ENCODE data around the gene HDAC9. TPM values are rescaled to one million over a fixed set of nuclear protein-coding genes. Genes with fewer than 3 reads are reported as not detected.
A peak's percentile ranks its signal among the peaks of the same experiment; 100 is the strongest.

HDAC9 gene
- total and polyA plus RNA-seq, 4 donors: 2.2 to 41.0 (median 4.1) TPM

DNA sequence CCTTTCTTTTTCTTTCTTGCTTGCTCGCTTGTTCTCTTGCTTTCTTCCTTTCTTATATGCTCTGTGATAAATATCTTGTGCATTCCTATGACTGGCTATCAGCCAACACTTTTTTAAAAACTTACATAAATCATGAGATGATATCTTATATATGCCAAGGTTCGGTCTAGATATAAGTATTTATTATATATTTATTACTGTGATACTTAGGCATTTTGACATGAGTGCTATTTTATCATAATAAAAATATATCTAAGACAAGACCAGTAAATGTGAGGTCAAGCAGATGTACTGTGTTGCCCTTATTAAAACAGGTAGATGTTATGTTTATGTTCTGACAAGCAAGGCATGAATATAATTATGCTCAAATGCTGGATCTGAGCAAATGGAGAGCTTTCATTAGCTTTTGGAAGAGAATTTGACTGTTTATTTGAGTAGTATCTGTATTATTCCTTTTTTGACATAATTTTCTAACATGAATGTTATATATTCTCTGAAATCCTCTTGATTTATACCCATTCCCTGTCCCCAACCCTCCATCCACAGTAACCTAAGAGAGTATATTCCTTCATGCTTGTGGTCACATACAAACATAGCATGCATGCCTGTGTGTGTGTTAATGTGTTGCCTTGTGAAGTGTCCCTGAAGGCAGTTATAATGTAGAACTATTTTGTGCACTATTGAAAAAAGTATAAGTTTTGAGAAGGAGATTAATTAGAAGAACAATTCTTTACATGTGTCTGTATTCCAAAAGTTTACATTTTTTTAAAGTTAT lies 158.0 kb downstream of the HDAC9 start:
- H3K9ac ChIP-seq (ENCODE audit: insufficient read depth in 1 of 2, low read length in 2 of 2): no peak overlapping the region
- no peaks in the 10 kb centered on the region for H3K36me3 ChIP-seq (ENCODE audit: control insufficient read depth in 4 of 4, insufficient read depth in 4 of 4, low read length in 4 of 4)
- H3K27me3 ChIP-seq (ENCODE audit: control insufficient read depth in 3 of 3, insufficient read depth in 3 of 3, low read length in 2 of 3): no peaks in the 10 kb centered on the region
- no peak for ATAC-seq (ENCODE audit: insufficient read depth, low FRiP score)
- H3K27ac ChIP-seq (ENCODE audit: low read depth in 1 of 2, low read length in 1 of 2): no peak overlapping the region
- TF ChIP-seq, protein P1, sequence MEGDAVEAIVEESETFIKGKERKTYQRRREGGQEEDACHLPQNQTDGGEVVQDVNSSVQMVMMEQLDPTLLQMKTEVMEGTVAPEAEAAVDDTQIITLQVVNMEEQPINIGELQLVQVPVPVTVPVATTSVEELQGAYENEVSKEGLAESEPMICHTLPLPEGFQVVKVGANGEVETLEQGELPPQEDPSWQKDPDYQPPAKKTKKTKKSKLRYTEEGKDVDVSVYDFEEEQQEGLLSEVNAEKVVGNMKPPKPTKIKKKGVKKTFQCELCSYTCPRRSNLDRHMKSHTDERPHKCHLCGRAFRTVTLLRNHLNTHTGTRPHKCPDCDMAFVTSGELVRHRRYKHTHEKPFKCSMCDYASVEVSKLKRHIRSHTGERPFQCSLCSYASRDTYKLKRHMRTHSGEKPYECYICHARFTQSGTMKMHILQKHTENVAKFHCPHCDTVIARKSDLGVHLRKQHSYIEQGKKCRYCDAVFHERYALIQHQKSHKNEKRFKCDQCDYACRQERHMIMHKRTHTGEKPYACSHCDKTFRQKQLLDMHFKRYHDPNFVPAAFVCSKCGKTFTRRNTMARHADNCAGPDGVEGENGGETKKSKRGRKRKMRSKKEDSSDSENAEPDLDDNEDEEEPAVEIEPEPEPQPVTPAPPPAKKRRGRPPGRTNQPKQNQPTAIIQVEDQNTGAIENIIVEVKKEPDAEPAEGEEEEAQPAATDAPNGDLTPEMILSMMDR (IDR thresholded peaks at IDR 0.05; ENCODE audit: control extremely low read depth, extremely low read depth): no peak
- WGBS, 2 donors: 79 to 81% methylated on average over 2 of the region's 2 CpGs
- peaks cover 0 to 3% (median 0%) of the 10 kb centered on the region in 5 donors for H3K4me1 ChIP-seq (ENCODE audit: control insufficient read depth in 5 of 5, insufficient read depth in 5 of 5, low read length in 5 of 5)
- no peaks in the 10 kb centered on the region for H3K9me3 ChIP-seq (ENCODE audit: control insufficient read depth in 4 of 4, insufficient read depth in 3 of 4, low read length in 3 of 4)
- H3K4me3 ChIP-seq: no peak overlapping the region
- no peak for DNase-seq

DNA sequence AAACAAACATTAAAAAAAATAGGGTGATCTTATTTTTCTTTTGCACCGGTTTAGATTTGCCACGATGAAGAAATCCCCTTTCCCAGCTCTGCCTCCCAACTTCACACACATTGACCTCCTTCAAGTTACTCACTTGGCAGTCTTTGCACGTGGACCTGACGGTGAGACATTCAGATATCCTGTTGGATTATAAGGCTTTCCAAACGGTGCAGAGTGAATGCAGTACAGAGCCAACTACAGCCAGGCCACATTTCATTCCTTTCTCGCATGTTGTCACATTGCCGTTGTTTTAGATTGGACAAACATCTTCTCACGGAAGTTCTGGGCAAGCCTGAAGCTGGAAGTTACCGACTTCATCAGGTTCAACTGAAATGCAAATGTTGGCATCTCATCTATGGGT lies 159.2 kb downstream of the HDAC9 start:
- Histone ChIP-seq H3K27ac (ENCODE audit: low read depth in 1 of 2, low read length in 1 of 2) (no peak overlapping the region), H3K9me3 (ENCODE audit: control insufficient read depth in 4 of 4, insufficient read depth in 3 of 4, low read length in 3 of 4) (no peaks in the 10 kb centered on the region), H3K4me3 (no peak overlapping the region), H3K9ac (ENCODE audit: insufficient read depth in 1 of 2, low read length in 2 of 2) (no peak overlapping the region), H3K36me3 (ENCODE audit: control insufficient read depth in 4 of 4, insufficient read depth in 4 of 4, low read length in 4 of 4) (no peaks in the 10 kb centered on the region), H3K4me1 (ENCODE audit: control insufficient read depth in 5 of 5, insufficient read depth in 5 of 5, low read length in 5 of 5) (peaks cover 0 to 3% (median 0%) of the 10 kb centered on the region in 5 donors), H3K27me3 (ENCODE audit: control insufficient read depth in 3 of 3, insufficient read depth in 3 of 3, low read length in 2 of 3) (no peaks in the 10 kb centered on the region)
- no peak for DNase-seq
- 90 to 92% methylated on average over 9 of the region's 9 CpGs for WGBS, 2 donors
- TF ChIP-seq, protein P1 (IDR thresholded peaks at IDR 0.05; ENCODE audit: control extremely low read depth, extremely low read depth): no peak
- ATAC-seq (ENCODE audit: insufficient read depth, low FRiP score): no peak

DNA sequence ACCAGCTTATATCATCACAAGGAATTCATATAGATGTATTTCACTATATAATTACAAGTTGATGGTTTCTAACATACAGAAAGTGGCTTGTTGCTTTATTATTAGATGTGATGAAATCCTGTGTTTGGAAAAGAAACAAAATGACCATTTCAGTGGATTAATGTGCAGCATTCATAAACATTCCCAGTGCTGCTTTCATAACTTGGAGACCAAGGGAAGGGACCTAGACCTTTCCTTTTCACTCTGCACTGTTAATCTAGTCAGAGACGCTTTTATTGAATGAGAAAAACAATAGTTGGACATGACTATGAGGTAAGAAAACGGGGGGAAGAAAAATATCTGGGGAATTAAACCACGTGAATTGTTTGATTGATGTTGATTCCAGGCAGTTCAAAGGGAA lies 160.0 kb downstream of the HDAC9 start:
- H3K4me1 ChIP-seq (ENCODE audit: control insufficient read depth in 5 of 5, insufficient read depth in 5 of 5, low read length in 5 of 5): peaks cover 0 to 3% (median 0%) of the 10 kb centered on the region in 5 donors
- 45 to 59% methylated on average over 3 of the region's 3 CpGs for WGBS, 2 donors
- no peaks in the 10 kb centered on the region for H3K36me3 ChIP-seq (ENCODE audit: control insufficient read depth in 4 of 4, insufficient read depth in 4 of 4, low read length in 4 of 4)
- H3K4me3 ChIP-seq: no peak overlapping the region
- H3K9ac ChIP-seq (ENCODE audit: insufficient read depth in 1 of 2, low read length in 2 of 2): no peak overlapping the region
- no peak overlapping the region for H3K27ac ChIP-seq (ENCODE audit: low read depth in 1 of 2, low read length in 1 of 2)
- H3K9me3 ChIP-seq (ENCODE audit: control insufficient read depth in 4 of 4, insufficient read depth in 3 of 4, low read length in 3 of 4): no peaks in the 10 kb centered on the region
- DNase-seq (peak in 1 of 3 donors; percentile 22), ATAC-seq (ENCODE audit: insufficient read depth, low FRiP score) (no peak)
- TF ChIP-seq, protein P1 (IDR thresholded peaks at IDR 0.05; ENCODE audit: control extremely low read depth, extremely low read depth): no peak
- H3K27me3 ChIP-seq (ENCODE audit: control insufficient read depth in 3 of 3, insufficient read depth in 3 of 3, low read length in 2 of 3): no peaks in the 10 kb centered on the region
